SK-N-SH treated with all-trans-retinoic acid at 6 μM for 48 hours (cell line): ENCODE results near the gene SNX30.

Experiments
- ATAC-seq: fragments of 200-7000 bp; cut with Tn5 transposase; 3 replicates; pipeline ENCODE4 v1.9.1; 2020; ENCODE audit warnings: mild to moderate bottlenecking, moderate library complexity
- CSDC2 ChIP-seq: fragments of 250-450 bp; sonication (Bioruptor Pico); IDR thresholded peaks from 2 replicates; pipeline ENCODE4 v1.5.0; 2020; ENCODE audit warnings: mild to moderate bottlenecking, moderate library complexity
- GLIS3 ChIP-seq: fragments of 250-450 bp; sonication (Bioruptor Pico); IDR thresholded peaks from 2 replicates; pipeline ENCODE4 v1.5.0; 2020; ENCODE audit warnings: mild to moderate bottlenecking, moderate library complexity
- OSR1 ChIP-seq: fragments of 250-450 bp; sonication (Bioruptor Pico); IDR thresholded peaks from 2 replicates; pipeline ENCODE4 v1.8.0; 2022; ENCODE audit warnings: moderate library complexity, mild to moderate bottlenecking, inconsistent platforms
- POU6F1 ChIP-seq: fragments of 250-450 bp; sonication (Bioruptor Pico); IDR thresholded peaks from 2 replicates; pipeline ENCODE4 v1.8.0; 2021; ENCODE audit warnings: low read depth, mild to moderate bottlenecking, moderate library complexity, borderline replicate concordance
- PPARA ChIP-seq: fragments of 250-450 bp; sonication (Bioruptor Pico); IDR thresholded peaks from 2 replicates; pipeline ENCODE4 v1.5.0; 2020; ENCODE audit warnings: mild to moderate bottlenecking, borderline replicate concordance
- RARB ChIP-seq: fragments of 250-450 bp; sonication (Bioruptor Pico); IDR thresholded peaks from 2 replicates; pipeline ENCODE4 v1.8.0; 2021; ENCODE audit warnings: mild to moderate bottlenecking, moderate library complexity
- SNAI2 ChIP-seq: fragments of 250-450 bp; sonication (Bioruptor Pico); IDR thresholded peaks from 2 replicates; pipeline ENCODE4 v1.5.0; 2020; ENCODE audit warnings: mild to moderate bottlenecking, moderate library complexity
- TCF4 ChIP-seq: fragments of 250-450 bp; sonication (Bioruptor Pico); IDR thresholded peaks from 2 replicates; pipeline ENCODE4 v1.8.0; 2021; ENCODE audit warnings: mild to moderate bottlenecking, moderate library complexity, borderline replicate concordance
- TSHZ2 ChIP-seq: fragments of 250-450 bp; sonication (Bioruptor Pico); IDR thresholded peaks from 2 replicates; pipeline ENCODE4 v1.5.0; 2020; ENCODE audit warnings: mild to moderate bottlenecking, moderate library complexity
- ZC3H10 ChIP-seq: fragments of 250-450 bp; sonication (Bioruptor Pico); IDR thresholded peaks from 2 replicates; pipeline ENCODE4 v1.5.1; 2021; ENCODE audit warnings: mild to moderate bottlenecking, moderate library complexity
- ZNF565 ChIP-seq: fragments of 450-650 bp; formaldehyde crosslinking; conservative IDR thresholded peaks from 2 replicates; pipeline ENCODE4 v1.5.0; 2020; ENCODE audit warnings: low read depth, mild to moderate bottlenecking, moderate library complexity
- ZNF70 ChIP-seq: fragments of 450-650 bp; formaldehyde crosslinking; IDR thresholded peaks from 2 replicates; pipeline ENCODE4 v1.5.0; 2020; ENCODE audit warnings: mild to moderate bottlenecking, moderate library complexity
- ZNF8 ChIP-seq: fragments of 450-650 bp; formaldehyde crosslinking; IDR thresholded peaks from 2 replicates; pipeline ENCODE4 v1.5.0; 2020; ENCODE audit warnings: mild to moderate bottlenecking, moderate library complexity
- TF ChIP-seq, protein P1 (sequence below): fragments of 250-450 bp; sonication (Bioruptor Pico); IDR thresholded peaks from 2 replicates; pipeline ENCODE4 v1.8.0; 2020; ENCODE audit warnings: mild to moderate bottlenecking, moderate library complexity, borderline replicate concordance

The SNX30 gene

GRCh38 chr9:112913326-112913725, 162.8 kb downstream of the SNX30 start:
- no peak for ATAC-seq
- TF ChIP-seq PPARA (CRISPR knock-in tag) (no peak), RARB (CRISPR knock-in tag) (no peak), OSR1 (CRISPR knock-in tag) (no peak), TCF4 (CRISPR knock-in tag) (no peak)
- TF ChIP-seq, all 23 proteins: peak for 0

- TF ChIP-seq PPARA (CRISPR knock-in tag) (no peak), ZNF565 (CRISPR knock-in tag) (no peak), POU6F1 (CRISPR knock-in tag) (no peak), GLIS3 (CRISPR knock-in tag) (no peak), TSHZ2 (CRISPR knock-in tag) (no peak), ZC3H10 (CRISPR knock-in tag) (no peak), TCF4 (CRISPR knock-in tag) (no peak)
- TF ChIP-seq, all 23 proteins: peak for 0
- no peak for ATAC-seq
Measured at GRCh38 chr9:112914524-112914923, 164.0 kb downstream of the SNX30 start.

GRCh38 chr9:112917047-112917986, 166.8 kb downstream of the SNX30 start:
- no peak for ATAC-seq
- TF ChIP-seq TCF4 (CRISPR knock-in tag), result no peak

DNA sequence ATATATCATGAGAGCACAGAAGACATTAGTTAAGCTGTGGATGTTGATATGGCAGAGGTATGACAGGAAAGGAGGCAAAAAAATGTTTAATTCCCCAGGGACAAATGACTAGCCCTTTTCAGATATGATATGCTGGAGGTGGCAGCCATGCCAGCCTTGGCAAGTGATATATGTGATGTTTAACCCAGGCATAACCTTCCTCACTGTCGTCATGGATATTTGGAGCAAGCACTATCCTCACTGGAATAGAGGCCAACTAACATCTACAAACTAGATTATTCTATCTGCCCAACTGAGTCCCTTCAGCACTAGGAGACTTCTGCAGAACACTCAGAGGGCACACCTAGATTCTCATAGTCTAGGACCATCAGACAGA, 167.4 kb downstream of the SNX30 start:
- TF ChIP-seq GLIS3 (CRISPR knock-in tag), result no peak
- no peak for TF ChIP-seq ZNF70 (CRISPR knock-in tag)
- TF ChIP-seq SNAI2 (CRISPR knock-in tag), result no peak
- TF ChIP-seq CSDC2 (CRISPR knock-in tag), result no peak
- TF ChIP-seq, protein P1, sequence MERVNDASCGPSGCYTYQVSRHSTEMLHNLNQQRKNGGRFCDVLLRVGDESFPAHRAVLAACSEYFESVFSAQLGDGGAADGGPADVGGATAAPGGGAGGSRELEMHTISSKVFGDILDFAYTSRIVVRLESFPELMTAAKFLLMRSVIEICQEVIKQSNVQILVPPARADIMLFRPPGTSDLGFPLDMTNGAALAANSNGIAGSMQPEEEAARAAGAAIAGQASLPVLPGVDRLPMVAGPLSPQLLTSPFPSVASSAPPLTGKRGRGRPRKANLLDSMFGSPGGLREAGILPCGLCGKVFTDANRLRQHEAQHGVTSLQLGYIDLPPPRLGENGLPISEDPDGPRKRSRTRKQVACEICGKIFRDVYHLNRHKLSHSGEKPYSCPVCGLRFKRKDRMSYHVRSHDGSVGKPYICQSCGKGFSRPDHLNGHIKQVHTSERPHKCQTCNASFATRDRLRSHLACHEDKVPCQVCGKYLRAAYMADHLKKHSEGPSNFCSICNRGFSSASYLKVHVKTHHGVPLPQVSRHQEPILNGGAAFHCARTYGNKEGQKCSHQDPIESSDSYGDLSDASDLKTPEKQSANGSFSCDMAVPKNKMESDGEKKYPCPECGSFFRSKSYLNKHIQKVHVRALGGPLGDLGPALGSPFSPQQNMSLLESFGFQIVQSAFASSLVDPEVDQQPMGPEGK (CRISPR knock-in tag), result no peak
- no peak for TF ChIP-seq POU6F1 (CRISPR knock-in tag)
- TF ChIP-seq ZNF565 (CRISPR knock-in tag), result no peak
- TF ChIP-seq TSHZ2 (CRISPR knock-in tag), result no peak
- TF ChIP-seq ZNF8, result no peak
- no peak for ATAC-seq
